ENCODE results near the gene APIP. TPM values are rescaled to one million over a fixed set of nuclear protein-coding genes. Genes with fewer than 3 reads are reported as not detected.

Gene APIP
- total RNA-seq, 4 donors from 2014 or later, result 28.8 to 54.9 (median 33.6) TPM

- no peaks in the 10 kb centered on the region for H3K9me3 ChIP-seq
- H3K27me3 ChIP-seq, result no peaks in the 10 kb centered on the region
- no peak overlapping the region for H3K4me3 ChIP-seq
- TF ChIP-seq POLR2AphosphoS5 (IDR thresholded peaks at IDR 0.05) (no peak), EP300 (IDR thresholded peaks at IDR 0.05) (no peak), POLR2A (IDR thresholded peaks at IDR 0.05) (no peak), CTCF (IDR thresholded peaks at IDR 0.05) (no peak)
- WGBS, 2 donors (ENCODE audit: low coverage in 1 of 2), result 72 to 100% methylated on average over 2 of the region's 2 CpGs
- H3K36me3 ChIP-seq, result no peaks in the 10 kb centered on the region
- ATAC-seq, result no peak
- no peak overlapping the region for H3K27ac ChIP-seq
- H3K4me1 ChIP-seq, result no peaks in the 10 kb centered on the region
Observed at GRCh38 chr11:34864424-34864823, 51.8 kb downstream of the APIP start.

- Histone ChIP-seq H3K27ac (no peak overlapping the region), H3K36me3 (no peaks in the 10 kb centered on the region), H3K4me3 (no peak overlapping the region), H3K27me3 (no peaks in the 10 kb centered on the region), H3K9me3 (no peaks in the 10 kb centered on the region), H3K4me1 (no peaks in the 10 kb centered on the region)
- no peak for ATAC-seq
- 0 to 69% methylated on average over 1 to 2 of the region's 2 CpGs for WGBS, 2 donors (ENCODE audit: low coverage in 1 of 2)
- no peak for TF ChIP-seq CTCF (IDR thresholded peaks at IDR 0.05)
- TF ChIP-seq POLR2AphosphoS5 (IDR thresholded peaks at IDR 0.05), result no peak
- TF ChIP-seq POLR2A (IDR thresholded peaks at IDR 0.05), result no peak
Observed at GRCh38 chr11:34863048-34863447, 53.1 kb downstream of the APIP start.

GRCh38 chr11:34860518-34860917 is 55.7 kb downstream of the APIP start:
- TF ChIP-seq POLR2A (IDR thresholded peaks at IDR 0.05) (no peak), POLR2AphosphoS5 (IDR thresholded peaks at IDR 0.05) (no peak), CTCF (IDR thresholded peaks at IDR 0.05) (no peak), EP300 (IDR thresholded peaks at IDR 0.05) (no peak)
- Histone ChIP-seq H3K4me3 (no peak overlapping the region), H3K9me3 (no peaks in the 10 kb centered on the region), H3K27me3 (no peaks in the 10 kb centered on the region), H3K4me1 (no peaks in the 10 kb centered on the region), H3K27ac (no peak overlapping the region), H3K36me3 (no peaks in the 10 kb centered on the region)
- no peak for ATAC-seq
- 72 to 83% methylated on average over 4 of the region's 4 CpGs for WGBS, 2 donors (ENCODE audit: low coverage in 1 of 2)

GRCh38 chr11:34860034-34860433 is 56.1 kb downstream of the APIP start:
- H3K9me3 ChIP-seq, result no peaks in the 10 kb centered on the region
- H3K27ac ChIP-seq, result no peak overlapping the region
- WGBS, 2 donors (ENCODE audit: low coverage in 1 of 2), result 32 to 38% methylated on average over 4 of the region's 4 CpGs
- no peak overlapping the region for H3K4me3 ChIP-seq
- no peak for ATAC-seq
- H3K27me3 ChIP-seq, result no peaks in the 10 kb centered on the region
- no peaks in the 10 kb centered on the region for H3K36me3 ChIP-seq
- TF ChIP-seq POLR2A (IDR thresholded peaks at IDR 0.05) (no peak), EP300 (IDR thresholded peaks at IDR 0.05) (no peak), POLR2AphosphoS5 (IDR thresholded peaks at IDR 0.05) (no peak), CTCF (IDR thresholded peaks at IDR 0.05) (no peak)
- H3K4me1 ChIP-seq, result no peaks in the 10 kb centered on the region

- Histone ChIP-seq H3K4me3 (no peak overlapping the region), H3K9me3 (no peaks in the 10 kb centered on the region), H3K4me1 (no peaks in the 10 kb centered on the region), H3K36me3 (no peaks in the 10 kb centered on the region), H3K27me3 (no peaks in the 10 kb centered on the region), H3K27ac (no peak overlapping the region)
- TF ChIP-seq POLR2AphosphoS5 (IDR thresholded peaks at IDR 0.05), result no peak
- no peak for TF ChIP-seq POLR2A (IDR thresholded peaks at IDR 0.05)
- no peak for TF ChIP-seq EP300 (IDR thresholded peaks at IDR 0.05)
- no peak for TF ChIP-seq CTCF (IDR thresholded peaks at IDR 0.05)
- WGBS, 2 donors (ENCODE audit: low coverage in 1 of 2), result 20 to 53% methylated on average over 1 to 2 of the region's 2 CpGs
- no peak for ATAC-seq
Observed at GRCh38 chr11:34859496-34859895, 56.7 kb downstream of the APIP start.
